H9 (cell line): ENCODE results near the gene LILRB3. TPM values are rescaled to one million over a fixed set of nuclear protein-coding genes. Genes with fewer than 3 reads are reported as not detected.
"Not testable (repeated sequence)": the region's sequence is repeated elsewhere in the genome, so short reads cannot be mapped to it uniquely, and the experiment has no call there.

Experiments
- DNase-seq: peaks from one replicate; pipeline ENCODE4 v3.0.0-alpha.2; 2017
- H2AFZ ChIP-seq: one replicate; pipeline ENCODE4 v1.6.1; 2013; ENCODE audit warnings: mild to moderate bottlenecking, low read length, control low read depth, moderate library complexity
- H2AK5ac ChIP-seq: 2 replicates; pipeline ENCODE4 v1.6.1; 2013; ENCODE audit warnings: low read length, control low read depth, mixed read lengths; ENCODE audit not compliant: insufficient read length
- H2BK120ac ChIP-seq: one replicate; pipeline ENCODE4 v1.6.1; 2013; ENCODE audit warnings: low read depth, mild to moderate bottlenecking, low read length, control low read depth, inconsistent platforms; ENCODE audit not compliant: poor library complexity, severe bottlenecking
- H2BK12ac ChIP-seq: 2 replicates; pipeline ENCODE4 v1.6.1; 2013; ENCODE audit warnings: low read length, control low read depth, mixed read lengths, low read depth; ENCODE audit not compliant: insufficient read length
- H2BK15ac ChIP-seq: 2 replicates; pipeline ENCODE4 v1.6.1; 2013; ENCODE audit warnings: low read depth, low read length, control low read depth
- H2BK20ac ChIP-seq: one replicate; pipeline ENCODE4 v1.6.1; 2013; ENCODE audit warnings: low read depth, mild to moderate bottlenecking, low read length, control low read depth, inconsistent platforms; ENCODE audit not compliant: poor library complexity, severe bottlenecking
- H2BK5ac ChIP-seq: 2 replicates; pipeline ENCODE4 v1.6.1; 2013; ENCODE audit warnings: low read length, control low read depth, mixed read lengths; ENCODE audit not compliant: insufficient read length
- H3K14ac ChIP-seq: 2 replicates; pipeline ENCODE4 v1.6.1; 2013; ENCODE audit warnings: low read length, control low read depth; ENCODE audit not compliant: insufficient read depth
- H3K18ac ChIP-seq: 2 replicates; pipeline ENCODE4 v1.6.1; 2013; ENCODE audit warnings: low read depth, mild to moderate bottlenecking, mixed read lengths, low read length, control low read depth; ENCODE audit not compliant: insufficient read length
- H3K23ac ChIP-seq: 2 replicates; pipeline ENCODE4 v1.6.1; 2013; ENCODE audit warnings: low read length, control low read depth, mixed read lengths, low read depth; ENCODE audit not compliant: insufficient read length
- H3K23me2 ChIP-seq: 2 replicates; pipeline ENCODE4 v1.6.1; 2013; ENCODE audit warnings: low read depth, mild to moderate bottlenecking, mixed read lengths, low read length, control low read depth; ENCODE audit not compliant: insufficient read length, poor library complexity, severe bottlenecking
- H3K27ac ChIP-seq: 2 replicates; pipeline ENCODE4 v1.5.1; 2013; ENCODE audit warnings: low read length, control low read depth, mixed read lengths, low read depth; ENCODE audit not compliant: insufficient read length
- H3K27me3 ChIP-seq: 2 replicates; pipeline ENCODE4 v1.6.1; 2013; ENCODE audit warnings: low read length, control low read depth, inconsistent platforms; ENCODE audit not compliant: insufficient read depth
- H3K4ac ChIP-seq: 2 replicates; pipeline ENCODE4 v1.6.1; 2013; ENCODE audit warnings: low read depth, mild to moderate bottlenecking, control low read depth, inconsistent platforms, low read length, moderate library complexity
- H3K4me1 ChIP-seq: 2 replicates; pipeline ENCODE4 v1.6.1; 2013; ENCODE audit warnings: low read length, control low read depth, inconsistent platforms; ENCODE audit not compliant: insufficient read depth
- H3K4me2 ChIP-seq: 2 replicates; pipeline ENCODE4 v1.6.1; 2013; ENCODE audit warnings: low read length, control low read depth, mixed read lengths; ENCODE audit not compliant: insufficient read length, insufficient read depth
- H3K56ac ChIP-seq: 2 replicates; pipeline ENCODE4 v1.6.1; 2013; ENCODE audit warnings: low read depth, mild to moderate bottlenecking, mixed read lengths, low read length, control low read depth; ENCODE audit not compliant: insufficient read length
- H3K79me1 ChIP-seq: 2 replicates; pipeline ENCODE4 v1.6.1; 2013; ENCODE audit warnings: low read depth, mild to moderate bottlenecking, moderate library complexity, low read length, control low read depth, inconsistent platforms; ENCODE audit not compliant: insufficient read depth, poor library complexity, severe bottlenecking
- H3K79me2 ChIP-seq: 2 replicates; pipeline ENCODE4 v1.6.1; 2013; ENCODE audit warnings: low read length, control low read depth, inconsistent platforms; ENCODE audit not compliant: insufficient read depth
- H3K9ac ChIP-seq: 2 replicates; pipeline ENCODE4 v1.6.1; 2013; ENCODE audit warnings: low read length, control low read depth, mixed read lengths; ENCODE audit not compliant: insufficient read length; ENCODE audit errors: extremely low read depth
- H3K9me3 ChIP-seq: one replicate; pipeline ENCODE4 v1.6.1; 2013; ENCODE audit warnings: low read depth, low read length, inconsistent platforms; ENCODE audit not compliant: control insufficient read depth
- H3T11ph ChIP-seq: one replicate; pipeline ENCODE4 v1.6.1; 2013; ENCODE audit warnings: mild to moderate bottlenecking, low read length, control low read depth, inconsistent platforms
- H4K20me1 ChIP-seq: one replicate; pipeline ENCODE4 v1.6.1; 2013; ENCODE audit not compliant: control insufficient read depth, insufficient read length, insufficient read depth
- H4K5ac ChIP-seq: 2 replicates; pipeline ENCODE4 v1.6.1; 2013; ENCODE audit warnings: low read depth, mild to moderate bottlenecking, mixed read lengths, low read length, control low read depth; ENCODE audit not compliant: insufficient read length
- H4K8ac ChIP-seq: replicated peaks from 2 replicates; pipeline ENCODE4 v1.6.1; 2013; ENCODE audit warnings: low read length, control low read depth, mixed read lengths, low read depth; ENCODE audit not compliant: insufficient read length
- H4K91ac ChIP-seq: 2 replicates; pipeline ENCODE4 v1.6.1; 2013; ENCODE audit warnings: low read depth, mild to moderate bottlenecking, moderate library complexity, mixed read lengths, low read length, control low read depth; ENCODE audit not compliant: insufficient read length
- H3K27ac Mint-ChIP-seq, 3 experiments: 2 replicates in 2 of 3; 3 replicates in 1 of 3; pipeline ENCODE4 v1.8.0; 2020 to 2021; ENCODE audit warnings: mixed read lengths in 3 of 3, mild to moderate bottlenecking in 1 of 3, moderate library complexity in 1 of 3
- H3K27me3 Mint-ChIP-seq: 2 replicates; pipeline ENCODE4 v1.8.0; 2021; ENCODE audit warnings: low read depth, mild to moderate bottlenecking, moderate library complexity, mixed read lengths
- H3K36me3 Mint-ChIP-seq, 3 experiments: 2 replicates in 2 of 3; 3 replicates in 1 of 3; pipeline ENCODE4 v1.8.0; 2020 to 2021; ENCODE audit warnings: low read depth in 3 of 3, mixed read lengths in 3 of 3; ENCODE audit not compliant: insufficient read depth in 1 of 3
- H3K4me1 Mint-ChIP-seq, 2 experiments: 2 replicates each; pipeline ENCODE4 v1.8.0; 2020; ENCODE audit warnings: mixed read lengths in 2 of 2
- H3K4me3 Mint-ChIP-seq, 2 experiments: 2 replicates in 1 of 2; 3 replicates in 1 of 2; pipeline ENCODE4 v1.8.0; 2020 to 2021; ENCODE audit warnings: mild to moderate bottlenecking in 2 of 2, mixed read lengths in 2 of 2, moderate library complexity in 1 of 2
- H3K9me3 Mint-ChIP-seq, 2 experiments: 2 replicates in 1 of 2; 3 replicates in 1 of 2; pipeline ENCODE4 v1.8.0; 2020; ENCODE audit warnings: mild to moderate bottlenecking in 2 of 2, mixed read lengths in 2 of 2, moderate library complexity in 1 of 2
- CTCF ChIP-seq: fragments of 200-600 bp; sonication (generic); conservative IDR thresholded peaks from 3 replicates; pipeline ENCODE4 v1.8.0; 2021; ENCODE audit warnings: antibody characterized with exemption, mild to moderate bottlenecking
- WGBS: extraction: QIAGEN DNeasy Blood & Tissue Kit; methylation state at CpG from one replicate; pipeline ENCODE4 v1.1.7; 2013; ENCODE audit warnings: missing lambda C conversion rate, low lambda C conversion rate, mixed read lengths; ENCODE audit not compliant: insufficient read length; ENCODE audit errors: extremely low coverage; 5-methylcytosine and 5-hydroxymethylcytosine counted together
- total RNA-seq: library from RNA; stranded (reverse); gene quantifications from 2 replicates; pipeline ENCODE4 v1.2.1, GENCODE V29; 2021

The LILRB3 gene
- total RNA-seq, 1 experiment from 2014 or later, result not detected

- peaks cover 3% of the 10 kb centered on the region for H3K4me1 ChIP-seq
- H3K18ac ChIP-seq, result no peak overlapping the region
- H2BK5ac ChIP-seq, result no peak overlapping the region
- Mint-ChIP-seq H3K27ac (peak overlapping the region; percentile 41 to 95 (median 85); a peak in 5 of 7 replicates), H3K27me3 (peaks cover 3% of the 10 kb centered on the region), H3K4me1 (peaks cover 39 to 56% of the 10 kb centered on the region in 2 experiments), H3K4me3 (peak overlapping the region in 1 of 2 experiments; percentile 15; a peak in 2 of 5 replicates), H3K9me3 (no peaks in the 10 kb centered on the region), H3K36me3 (peaks cover 65 to 73% (median 68%) of the 10 kb centered on the region in 3 experiments)
- H3K79me2 ChIP-seq, result peaks cover 20% of the 10 kb centered on the region
- no peak overlapping the region for H3T11ph ChIP-seq
- no peaks in the 10 kb centered on the region for H3K23me2 ChIP-seq
- H2BK15ac ChIP-seq, result no peak overlapping the region
- H4K20me1 ChIP-seq, result peaks cover 3% of the 10 kb centered on the region
- H4K5ac ChIP-seq, result no peak overlapping the region
- no peak for DNase-seq
- no peak overlapping the region for H2BK12ac ChIP-seq
- no peak overlapping the region for H4K91ac ChIP-seq
- no peak overlapping the region for H2BK120ac ChIP-seq
- H3K9ac ChIP-seq, result no peak overlapping the region
- H3K14ac ChIP-seq, result no peak overlapping the region
- no peak for TF ChIP-seq CTCF
- no peaks in the 10 kb centered on the region for H3K27me3 ChIP-seq
- H3K56ac ChIP-seq, result no peak overlapping the region
- no peak overlapping the region for H3K4ac ChIP-seq
- WGBS, result no CpG with 5 or more reads among the region's 5 CpGs
- no peak overlapping the region for H2AFZ ChIP-seq
- H3K4me2 ChIP-seq, result no peak overlapping the region
- H2BK20ac ChIP-seq, result no peak overlapping the region
- peak overlapping the region; percentile 20 for H3K27ac ChIP-seq
- no peak overlapping the region for H2AK5ac ChIP-seq
- no peak overlapping the region for H3K23ac ChIP-seq
- H3K79me1 ChIP-seq, result peaks cover 2% of the 10 kb centered on the region
- no peaks in the 10 kb centered on the region for H3K9me3 ChIP-seq
- H4K8ac ChIP-seq, result no peak overlapping the region
Observed at GRCh38 chr19:54207676-54207982, 15.2 kb downstream of the LILRB3 start.

- H3K4me1 Mint-ChIP-seq, result peaks cover 44 to 60% of the 10 kb centered on the region in 2 experiments
Observed at GRCh38 chr19:54207193-54207592, 15.6 kb downstream of the LILRB3 start.

More at GRCh38 chr19:54207193-54207592, 15.6 kb downstream of the LILRB3 start:
- not testable (repeated sequence) for H3K4ac ChIP-seq, H2AK5ac ChIP-seq, H3K9me3 ChIP-seq, H3K9ac ChIP-seq, H4K5ac ChIP-seq, H4K91ac ChIP-seq, H4K8ac ChIP-seq, H3K4me1 ChIP-seq, H3K27ac ChIP-seq, DNase-seq, H3K27me3 Mint-ChIP-seq, H2BK20ac ChIP-seq, H2BK12ac ChIP-seq, H3K79me1 ChIP-seq, H3K27me3 ChIP-seq, H3K14ac ChIP-seq, H2BK15ac ChIP-seq, H3K18ac ChIP-seq, H3K23ac ChIP-seq, H3K23me2 ChIP-seq, H2BK5ac ChIP-seq, H2AFZ ChIP-seq, H3T11ph ChIP-seq, H4K20me1 ChIP-seq, H2BK120ac ChIP-seq, H3K9me3 Mint-ChIP-seq, H3K4me2 ChIP-seq, H3K56ac ChIP-seq
- Mint-ChIP-seq H3K27ac (peak overlapping the region in 1 of 3 experiments; percentile 55; a peak in 3 of 7 replicates), H3K36me3 (peaks cover 69 to 77% (median 72%) of the 10 kb centered on the region in 3 experiments), H3K4me3 (peak overlapping the region in 1 of 2 experiments; percentile 15; a peak in 1 of 5 replicates)
- H3K79me2 ChIP-seq, result peaks cover 24% of the 10 kb centered on the region
- no CpG with 5 or more reads among the region's 23 CpGs for WGBS
